HG03175 (cell line): Measurements from ENCODE around the gene LRRC52.

Source experiments
- ATAC-seq: cut with Tn5 transposase; IDR thresholded peaks from one replicate; pipeline ENCODE4 v1.9.1; 2021; ENCODE audit warnings: mild to moderate bottlenecking, moderate library complexity; ENCODE audit not compliant: unreplicated experiment

The LRRC52 gene

DNA sequence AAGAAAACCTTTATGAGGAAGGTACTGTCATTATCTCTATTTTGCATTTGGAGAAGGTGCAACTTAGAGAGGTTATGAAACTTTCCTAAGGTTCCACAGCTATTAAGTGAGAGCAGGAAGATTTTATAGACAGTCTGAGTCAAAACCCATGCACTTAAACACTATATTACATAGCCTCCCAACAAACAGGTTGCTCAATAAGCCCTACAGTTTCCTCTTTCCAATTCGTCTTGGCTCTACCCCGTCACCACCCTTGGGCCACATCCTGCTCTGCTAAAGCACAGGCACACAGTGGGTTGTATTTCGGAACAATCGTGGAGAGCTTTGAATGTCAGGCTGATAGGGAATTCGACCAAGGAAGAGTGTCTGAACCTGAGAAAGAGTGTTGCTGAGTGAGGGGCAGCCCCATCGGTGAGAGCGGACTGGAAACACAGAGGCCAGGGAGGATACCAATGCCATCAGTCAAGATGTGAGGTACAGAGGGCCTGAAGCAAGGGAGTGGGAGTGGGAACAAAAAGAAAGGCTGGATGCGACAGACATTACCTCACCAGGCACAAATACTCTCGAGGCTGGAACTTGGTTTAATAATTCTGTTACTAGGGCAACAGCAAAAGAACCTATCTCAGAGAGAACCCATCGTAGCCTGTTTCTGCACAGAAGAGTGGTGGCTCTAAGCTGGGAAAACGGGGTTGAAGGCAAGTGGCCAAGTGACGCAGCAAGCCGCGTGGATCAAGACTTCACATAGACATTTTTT is 6.3 kb upstream of the LRRC52 start:
- ATAC-seq: no peak

- ATAC-seq: no peak
Measured at GRCh38 chr1:165539306-165539705, 4.5 kb upstream of the LRRC52 start.

- no peak for ATAC-seq
Measured at GRCh38 chr1:165539908-165540307, 3.9 kb upstream of the LRRC52 start.

DNA sequence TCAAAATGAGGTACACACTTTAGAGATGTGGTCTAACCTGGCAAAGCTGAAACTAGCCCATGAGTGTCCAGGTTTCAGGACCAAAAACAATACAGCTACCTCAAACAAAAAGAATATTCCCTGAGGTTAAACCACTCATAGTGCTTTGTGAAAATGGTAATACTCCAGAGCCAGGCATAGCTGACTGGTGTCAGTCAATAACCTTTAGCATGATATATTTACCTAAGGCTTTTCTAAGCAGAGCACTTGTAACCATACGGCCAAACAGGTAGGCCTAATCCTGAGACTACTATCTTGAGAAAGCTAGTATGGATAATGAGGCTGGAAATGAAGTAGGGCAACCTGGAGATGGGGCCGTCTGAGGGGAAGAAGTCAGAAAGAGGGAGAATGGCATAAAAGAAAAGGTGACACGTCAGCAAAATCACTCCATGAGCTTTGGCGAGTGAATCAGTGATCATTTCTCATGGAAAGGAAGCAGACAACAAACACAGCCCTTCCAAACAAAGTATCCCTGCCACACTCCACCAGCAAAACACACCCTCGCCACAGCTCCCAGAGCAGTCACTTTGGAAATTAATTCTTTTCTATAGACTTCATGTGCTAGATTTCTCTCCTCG is 1.7 kb upstream of the LRRC52 start:
- no peak for ATAC-seq

DNA sequence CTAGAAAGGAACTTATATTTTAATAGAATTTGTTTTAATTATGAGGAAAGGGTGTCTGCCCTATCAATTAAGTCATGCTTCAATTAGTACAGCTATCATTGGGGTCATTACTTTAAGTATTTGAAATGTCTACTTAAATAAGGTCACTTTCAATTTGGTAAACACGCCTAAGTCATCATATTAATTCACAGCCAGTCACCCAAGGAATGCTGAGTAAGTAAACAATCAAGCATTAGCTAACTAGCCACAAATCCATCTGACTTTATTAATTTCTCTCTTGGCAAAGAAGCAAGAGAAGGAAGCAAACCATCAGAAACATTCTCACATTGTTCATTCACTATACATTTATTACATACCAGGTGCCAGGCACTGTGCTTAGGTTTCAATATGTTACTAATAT is 1.2 kb upstream of the LRRC52 start:
- no peak for ATAC-seq

GRCh38 chr1:165544996-165545395 is 1.2 kb downstream of the LRRC52 start:
- ATAC-seq: no peak

DNA sequence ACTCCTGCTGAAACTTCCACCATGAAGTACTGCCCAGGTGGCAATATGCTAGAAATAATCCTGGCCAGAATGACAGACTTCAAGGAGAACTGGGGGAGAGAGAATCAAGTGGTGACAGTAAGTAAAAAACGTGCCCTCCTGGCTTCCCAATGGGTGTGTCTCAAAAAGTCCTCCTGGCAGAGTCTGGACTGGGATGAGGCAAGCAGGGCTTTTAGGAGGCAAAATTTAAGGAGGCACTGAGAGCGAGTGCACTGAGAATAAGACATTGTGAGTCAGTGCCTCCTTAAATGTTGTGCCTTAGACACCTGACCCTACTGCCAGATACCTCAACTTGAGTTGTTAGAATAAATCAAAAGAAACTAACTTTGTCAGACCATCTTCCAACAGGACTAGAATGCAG is 2.2 kb downstream of the LRRC52 start:
- no peak for ATAC-seq

GRCh38 chr1:165549973-165550372 is 6.2 kb downstream of the LRRC52 start:
- no peak for ATAC-seq

DNA sequence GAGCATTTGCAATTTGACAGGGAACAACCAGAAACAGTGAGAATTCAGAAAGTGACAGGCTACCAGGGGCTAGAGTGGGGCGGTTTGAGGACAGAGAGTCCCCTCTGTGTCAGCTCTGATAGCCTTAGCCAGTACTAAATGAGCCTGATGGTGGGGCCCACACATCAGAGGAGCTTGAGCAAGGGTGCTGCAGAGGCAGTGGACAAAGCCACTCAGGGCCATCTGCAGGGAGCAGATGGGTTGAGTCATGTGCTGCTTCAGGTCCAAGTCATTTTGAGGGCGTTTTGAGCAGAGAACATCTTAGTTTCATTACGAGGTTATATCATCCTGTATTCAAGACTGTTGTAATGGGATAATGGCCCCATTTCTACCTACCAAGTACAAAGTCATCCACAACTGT is 7.7 kb downstream of the LRRC52 start:
- no peak for ATAC-seq

- no peak for ATAC-seq
Measured at GRCh38 chr1:165560883-165561656, 17.3 kb downstream of the LRRC52 start.

DNA sequence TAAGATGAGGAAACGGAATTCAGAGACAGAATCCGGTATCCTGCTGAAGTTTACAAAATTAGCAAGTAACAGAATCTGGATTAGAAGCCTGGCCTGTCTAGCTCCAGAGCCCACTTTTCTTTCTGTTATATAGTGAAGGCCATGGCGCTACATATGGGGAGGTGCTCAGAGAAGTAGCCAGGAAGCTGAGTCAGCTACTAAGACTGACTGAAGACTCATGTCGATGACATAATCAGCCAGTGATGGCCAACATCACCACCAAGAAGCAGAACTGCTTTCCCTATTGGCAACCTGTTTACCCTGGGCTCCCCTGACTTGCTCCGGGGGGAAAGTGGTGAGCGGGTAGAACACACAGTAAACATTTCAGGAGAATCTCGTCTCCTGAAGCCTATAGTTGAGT is 18.8 kb downstream of the LRRC52 start:
- ATAC-seq: no peak

GRCh38 chr1:165563551-165563950 is 19.8 kb downstream of the LRRC52 start:
- ATAC-seq: no peak

GRCh38 chr1:165564561-165564960 is 20.8 kb downstream of the LRRC52 start:
- ATAC-seq: no peak

DNA sequence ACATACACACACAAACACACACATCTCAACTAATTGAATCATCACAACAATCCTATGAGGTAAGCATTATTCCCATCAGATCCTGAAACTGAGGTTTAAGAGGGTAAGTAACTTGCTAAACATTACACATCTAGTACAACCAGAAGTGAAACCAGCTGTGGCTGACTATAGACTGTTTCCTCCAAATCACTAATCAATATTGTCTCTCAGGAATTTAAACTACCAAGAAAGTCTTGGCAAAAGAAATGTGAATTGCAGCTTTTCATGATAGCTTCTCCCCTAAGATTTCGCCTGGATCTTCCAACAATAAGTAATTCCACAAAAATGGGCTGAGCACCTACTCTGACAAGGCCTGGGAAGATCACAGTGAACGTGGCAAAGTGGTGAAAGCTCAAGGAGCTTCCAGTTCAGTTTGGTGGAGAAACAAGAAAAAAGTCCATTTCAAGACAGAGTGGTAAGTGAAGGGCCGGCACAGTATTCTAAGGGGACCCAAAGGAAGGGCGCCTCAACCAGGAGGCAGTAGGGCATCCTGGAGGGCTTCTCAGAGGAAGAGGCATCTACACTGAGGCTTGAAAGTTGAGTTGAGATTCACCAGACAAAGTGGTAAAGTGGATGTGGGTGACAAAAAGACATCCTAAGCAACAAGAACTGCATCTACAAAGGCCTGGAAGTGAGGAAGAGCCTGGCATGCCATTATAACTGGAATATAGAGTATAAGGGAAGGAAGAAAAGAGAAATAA is 22.1 kb downstream of the LRRC52 start:
- ATAC-seq: no peak

DNA sequence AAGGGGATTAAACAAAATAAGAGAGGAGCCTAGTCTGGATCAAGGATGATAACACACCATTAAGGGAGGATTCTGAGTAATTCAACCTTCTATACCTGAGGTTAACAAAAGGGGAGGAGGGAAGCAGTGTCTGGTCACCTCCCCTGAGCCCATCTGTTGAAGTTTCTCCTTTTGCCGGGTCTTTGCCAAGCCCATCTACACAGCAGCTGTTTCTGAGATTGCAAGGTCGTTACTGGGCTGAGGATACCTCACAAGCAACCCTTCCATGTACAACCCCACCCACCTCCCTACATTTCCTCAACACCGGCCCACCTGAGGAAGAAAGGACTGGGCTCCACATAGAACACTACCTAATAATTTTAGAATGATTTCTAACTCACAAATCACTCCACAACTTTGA is 26.3 kb downstream of the LRRC52 start:
- ATAC-seq: no peak

DNA sequence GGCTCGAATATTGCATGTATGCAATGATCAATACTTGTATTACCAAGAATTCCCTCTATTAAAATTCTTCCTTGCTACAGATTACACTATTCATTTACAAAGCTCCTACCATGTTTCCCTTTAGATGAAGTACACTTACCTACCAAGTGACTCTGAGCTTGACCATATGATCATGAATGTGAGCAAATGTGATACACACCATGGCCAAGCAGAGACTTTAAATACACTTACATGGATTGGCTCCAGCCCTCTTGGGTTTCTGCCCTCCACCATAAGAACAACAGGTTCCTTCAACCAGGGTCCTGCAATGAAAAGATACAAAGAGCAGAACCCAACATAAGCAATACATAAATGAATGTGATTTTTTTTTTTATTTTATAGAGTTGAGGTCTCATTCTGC is 30.0 kb downstream of the LRRC52 start:
- no peak for ATAC-seq

- ATAC-seq: no peak
Measured at GRCh38 chr1:165574295-165574694, 30.5 kb downstream of the LRRC52 start.

GRCh38 chr1:165575468-165576099 is 31.8 kb downstream of the LRRC52 start:
- ATAC-seq: no peak

GRCh38 chr1:165576536-165576935 is 32.7 kb downstream of the LRRC52 start:
- ATAC-seq: no peak

DNA sequence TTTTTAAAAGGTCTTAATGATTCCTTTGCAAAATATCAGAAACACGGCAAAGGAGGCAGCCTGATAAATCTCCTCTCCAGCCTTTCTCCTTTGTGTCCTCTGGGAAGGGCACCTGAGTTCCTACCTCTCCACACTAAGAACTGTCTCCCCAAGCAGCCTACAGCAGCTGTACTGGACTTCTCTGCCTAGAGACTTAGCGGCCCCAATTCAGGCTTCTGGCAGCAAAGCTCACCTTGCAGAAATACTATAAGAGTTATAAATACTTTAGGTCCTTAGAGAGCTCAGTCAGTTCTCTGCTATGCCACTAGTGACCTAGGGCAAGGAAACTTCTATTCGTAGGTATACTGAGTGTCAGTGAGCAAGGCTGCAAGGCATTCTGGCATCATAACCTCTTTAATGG is 33.9 kb downstream of the LRRC52 start:
- ATAC-seq: no peak
